Neuronal stem cell (in vitro differentiated cells): ENCODE data around the gene MAP3K20.

Experiments used
- DNase-seq: peaks from one replicate; pipeline ENCODE4 v3.0.0-alpha.2; 2013; ENCODE audit warnings: low spot score
- H2AFZ ChIP-seq: one replicate; pipeline ENCODE4 v1.6.1; 2013; ENCODE audit warnings: mild to moderate bottlenecking, low read length, inconsistent platforms
- H2AK5ac ChIP-seq: 2 replicates; pipeline ENCODE4 v1.6.1; 2013; ENCODE audit warnings: low read depth, mild to moderate bottlenecking, inconsistent platforms, low read length, moderate library complexity, mixed read lengths
- H2BK120ac ChIP-seq: 2 replicates; pipeline ENCODE4 v1.6.1; 2013; ENCODE audit warnings: low read depth, mild to moderate bottlenecking, inconsistent platforms, low read length, moderate library complexity, mixed read lengths
- H2BK12ac ChIP-seq: one replicate; pipeline ENCODE4 v1.6.1; 2013; ENCODE audit warnings: low read length, inconsistent platforms
- H2BK15ac ChIP-seq: 2 replicates; pipeline ENCODE4 v1.6.1; 2013; ENCODE audit warnings: mild to moderate bottlenecking, low read length, inconsistent platforms, mixed read lengths
- H2BK5ac ChIP-seq: one replicate; pipeline ENCODE4 v1.6.1; 2013; ENCODE audit warnings: inconsistent platforms, mild to moderate bottlenecking, low read length, moderate library complexity
- H3K14ac ChIP-seq: one replicate; pipeline ENCODE4 v1.6.1; 2013; ENCODE audit warnings: low read length, inconsistent platforms
- H3K18ac ChIP-seq: 2 replicates; pipeline ENCODE4 v1.6.1; 2013; ENCODE audit warnings: low read length, inconsistent platforms
- H3K23ac ChIP-seq: 2 replicates; pipeline ENCODE4 v1.6.1; 2013; ENCODE audit warnings: low read depth, mild to moderate bottlenecking, mixed read lengths, low read length, inconsistent platforms; ENCODE audit not compliant: poor library complexity
- H3K27ac ChIP-seq: replicated peaks from 3 replicates; pipeline ENCODE4 v1.5.1; 2013; ENCODE audit warnings: low read length, inconsistent platforms
- H3K27me3 ChIP-seq, 3 experiments: 2 replicates each; pipeline ENCODE4 v1.6.1; 2013; ENCODE audit warnings: low read length in 3 of 3, mild to moderate bottlenecking in 2 of 3, inconsistent platforms in 1 of 3, low read depth in 1 of 3, mixed read lengths in 1 of 3, moderate library complexity in 1 of 3; ENCODE audit not compliant: control insufficient read depth in 3 of 3, insufficient read depth in 3 of 3
- H3K36me3 ChIP-seq, 2 donors: replicated peaks in 1 of 2; 2 replicates each; pipeline ENCODE4 v1.6.1; 2013; ENCODE audit warnings: low read length in 2 of 2; ENCODE audit not compliant: control insufficient read depth in 2 of 2, insufficient read depth in 2 of 2
- H3K4ac ChIP-seq: 2 replicates; pipeline ENCODE4 v1.6.1; 2013; ENCODE audit warnings: inconsistent platforms, mild to moderate bottlenecking, low read length, moderate library complexity
- H3K4me1 ChIP-seq, 2 donors: 1 replicate in 1 of 2; 2 replicates in 1 of 2; pipeline ENCODE4 v1.6.1; 2013; ENCODE audit warnings: low read length in 2 of 2, low read depth in 1 of 2; ENCODE audit not compliant: control insufficient read depth in 2 of 2, insufficient read depth in 1 of 2
- H3K4me2 ChIP-seq: one replicate; pipeline ENCODE4 v1.6.1; 2013; ENCODE audit warnings: mild to moderate bottlenecking, low read length, inconsistent platforms; ENCODE audit not compliant: insufficient read depth, poor library complexity, severe bottlenecking
- H3K4me3 ChIP-seq, 2 donors: 2 replicates each; pipeline ENCODE4 v1.5.1; 2013; ENCODE audit warnings: low read length in 2 of 2, mild to moderate bottlenecking in 2 of 2, inconsistent platforms in 1 of 2, moderate library complexity in 1 of 2
- H3K79me1 ChIP-seq: one replicate; pipeline ENCODE4 v1.6.1; 2013; ENCODE audit warnings: low read depth, mild to moderate bottlenecking, inconsistent platforms, low read length, moderate library complexity
- H3K9ac ChIP-seq: one replicate; pipeline ENCODE4 v1.6.1; 2013; ENCODE audit warnings: mild to moderate bottlenecking, low read depth, low read length, inconsistent platforms; ENCODE audit not compliant: poor library complexity
- H3K9me3 ChIP-seq, 2 donors: replicated peaks in 1 of 2; 2 replicates each; pipeline versions ENCODE3 to v1.6.1; 2013; ENCODE audit warnings: low read length in 2 of 2, mild to moderate bottlenecking in 2 of 2, inconsistent platforms in 1 of 2, low read depth in 1 of 2, mixed read lengths in 1 of 2, moderate library complexity in 1 of 2; ENCODE audit not compliant: control insufficient read depth in 2 of 2, insufficient read depth in 1 of 2
- H4K8ac ChIP-seq: one replicate; pipeline ENCODE4 v1.6.1; 2013; ENCODE audit warnings: low read depth, mild to moderate bottlenecking, inconsistent platforms, low read length, moderate library complexity
- H4K91ac ChIP-seq: one replicate; pipeline ENCODE4 v1.6.1; 2013; ENCODE audit warnings: low read length, low read depth, mild to moderate bottlenecking, inconsistent platforms; ENCODE audit not compliant: poor library complexity
- WGBS, 2 donors: extraction: QIAGEN DNeasy Blood & Tissue Kit; methylation state at CpG; one replicate each; pipeline ENCODE4 v1.1.7; 2013; ENCODE audit warnings: missing lambda C conversion rate in 2 of 2, mixed read lengths in 1 of 2; ENCODE audit not compliant: insufficient read length in 2 of 2, insufficient replicate concordance in 1 of 2; ENCODE audit errors: extremely low coverage in 2 of 2; 5-methylcytosine and 5-hydroxymethylcytosine counted together

Gene MAP3K20

DNA sequence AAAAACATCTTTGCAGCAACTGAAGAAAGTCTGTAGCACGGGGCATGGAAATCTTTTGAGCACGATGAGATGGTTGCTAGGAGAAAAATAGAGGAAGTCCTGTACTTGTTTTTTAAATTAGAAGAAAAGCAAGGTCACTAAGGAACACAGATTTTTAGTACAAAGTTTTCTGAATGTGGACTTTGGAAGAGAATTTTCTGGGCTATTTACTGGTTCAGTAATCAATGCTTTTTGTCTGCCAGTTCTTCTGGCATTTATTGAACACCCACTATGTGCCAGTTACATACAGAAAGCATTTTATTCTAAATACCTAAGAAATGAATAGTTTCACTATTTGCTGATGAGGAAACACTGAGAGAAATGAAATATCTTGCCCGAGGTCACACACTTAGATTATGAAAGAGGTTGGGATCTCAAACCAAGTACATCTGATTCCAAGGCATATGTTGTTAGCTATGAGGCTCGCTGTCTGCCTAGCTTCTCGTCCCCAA is 15.6 kb upstream of the MAP3K20 start:
- H3K4me1 ChIP-seq, result peaks cover 2 to 4% of the 10 kb centered on the region in 2 donors
- H2BK120ac ChIP-seq, result no peak overlapping the region
- no peak for DNase-seq
- H3K27ac ChIP-seq, result no peak overlapping the region
- H4K91ac ChIP-seq, result no peak overlapping the region
- H2AFZ ChIP-seq, result no peak overlapping the region
- no peak overlapping the region for H3K9ac ChIP-seq
- H3K4me2 ChIP-seq, result no peak overlapping the region
- H2BK15ac ChIP-seq, result no peak overlapping the region
- H2AK5ac ChIP-seq, result no peak overlapping the region
- no peak overlapping the region for H3K14ac ChIP-seq
- no peak overlapping the region for H3K4me3 ChIP-seq
- H2BK12ac ChIP-seq, result no peak overlapping the region
- H3K9me3 ChIP-seq, result peaks cover 3 to 5% of the 10 kb centered on the region in 2 donors
- no peak overlapping the region for H3K18ac ChIP-seq
- no CpG with 5 or more reads among the region's 5 CpGs for WGBS, 2 donors
- H3K36me3 ChIP-seq, result no peaks in the 10 kb centered on the region
- H4K8ac ChIP-seq, result no peak overlapping the region
- no peak overlapping the region for H3K23ac ChIP-seq
- no peaks in the 10 kb centered on the region for H3K27me3 ChIP-seq
- no peak overlapping the region for H2BK5ac ChIP-seq
- H3K79me1 ChIP-seq, result no peaks in the 10 kb centered on the region
- no peak overlapping the region for H3K4ac ChIP-seq

GRCh38 chr2:173062801-173063200 is 12.8 kb upstream of the MAP3K20 start:
- Histone ChIP-seq H3K4me2 (no peak overlapping the region), H4K8ac (no peak overlapping the region), H3K4me3 (no peak overlapping the region), H3K9ac (no peak overlapping the region), H3K23ac (no peak overlapping the region), H3K79me1 (no peaks in the 10 kb centered on the region), H2BK15ac (no peak overlapping the region), H3K18ac (no peak overlapping the region), H2AFZ (no peak overlapping the region), H4K91ac (no peak overlapping the region), H3K9me3 (peaks cover 3% of the 10 kb centered on the region in 2 donors), H2BK12ac (no peak overlapping the region), H2BK120ac (no peak overlapping the region), H2BK5ac (no peak overlapping the region), H3K14ac (no peak overlapping the region), H3K27ac (no peak overlapping the region), H3K36me3 (no peaks in the 10 kb centered on the region), H3K4ac (no peak overlapping the region), H3K27me3 (no peaks in the 10 kb centered on the region), H3K4me1 (peaks cover 0 to 2% of the 10 kb centered on the region in 2 donors), H2AK5ac (no peak overlapping the region)
- no CpG with 5 or more reads among the region's 4 CpGs for WGBS, 2 donors
- DNase-seq, result no peak

GRCh38 chr2:173064151-173064805 is 11.4 kb upstream of the MAP3K20 start:
- no CpG with 5 or more reads among the region's 4 CpGs for WGBS, 2 donors
- H3K9ac ChIP-seq, result no peak overlapping the region

DNA sequence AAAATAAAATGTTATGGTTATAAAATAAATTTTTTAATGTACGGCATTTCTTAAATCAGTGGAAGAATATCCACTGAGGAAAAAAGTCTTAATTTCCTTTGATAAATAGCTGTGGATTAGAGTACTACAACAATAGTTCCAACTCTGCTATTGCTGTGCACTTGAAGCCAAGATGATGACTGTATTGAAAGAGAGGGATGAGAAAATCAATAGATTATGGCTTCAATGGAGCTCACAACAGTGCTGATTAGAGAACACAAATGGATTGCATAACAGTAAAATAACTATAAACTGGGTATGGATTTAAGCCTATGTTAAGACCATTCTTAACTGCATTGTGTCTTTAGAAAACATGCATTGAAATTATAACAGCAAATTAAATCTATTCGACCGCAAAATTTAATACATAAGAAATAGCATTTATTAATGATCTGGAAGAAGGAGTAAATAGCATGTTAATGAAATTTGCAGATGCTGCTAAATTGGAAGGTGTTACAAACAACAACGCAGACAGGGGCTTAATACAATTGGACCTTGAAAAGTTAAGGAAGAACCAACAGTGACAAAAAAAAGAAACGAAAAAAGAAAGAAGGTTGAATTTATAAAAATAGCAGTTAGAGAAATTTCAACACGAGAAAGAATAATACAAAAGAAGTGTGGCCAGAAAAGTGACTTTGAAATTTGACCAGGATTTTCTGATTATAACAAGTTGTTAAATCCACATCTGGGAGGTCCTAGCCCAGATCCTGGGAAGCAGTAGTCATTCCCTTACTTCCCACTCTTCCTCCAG is 8.6 kb upstream of the MAP3K20 start:
- H3K18ac ChIP-seq, result no peak overlapping the region
- H2BK5ac ChIP-seq, result no peak overlapping the region
- H4K91ac ChIP-seq, result no peak overlapping the region
- H2AFZ ChIP-seq, result no peak overlapping the region
- H3K36me3 ChIP-seq, result no peaks in the 10 kb centered on the region
- no peak overlapping the region for H3K4me3 ChIP-seq
- no peak overlapping the region for H4K8ac ChIP-seq
- H3K14ac ChIP-seq, result no peak overlapping the region
- no peak for DNase-seq
- no peak overlapping the region for H2BK12ac ChIP-seq
- no peak overlapping the region for H3K4me2 ChIP-seq
- no peak overlapping the region for H3K4ac ChIP-seq
- no peak overlapping the region for H2AK5ac ChIP-seq
- H3K23ac ChIP-seq, result no peak overlapping the region
- peaks cover 0 to 17% (median 0%) of the 10 kb centered on the region in 3 experiments for H3K27me3 ChIP-seq
- no peak overlapping the region for H2BK120ac ChIP-seq
- no peaks in the 10 kb centered on the region for H3K79me1 ChIP-seq
- H3K4me1 ChIP-seq, result no peaks in the 10 kb centered on the region
- no peak overlapping the region for H2BK15ac ChIP-seq
- no CpG with 5 or more reads among the region's 6 CpGs for WGBS, 2 donors
- no peaks in the 10 kb centered on the region for H3K9me3 ChIP-seq
- no peak overlapping the region for H3K9ac ChIP-seq
- no peak overlapping the region for H3K27ac ChIP-seq

More at GRCh38 chr2:173064151-173064805, 11.4 kb upstream of the MAP3K20 start:
- Histone ChIP-seq H3K36me3 (no peaks in the 10 kb centered on the region), H4K91ac (no peak overlapping the region), H2BK12ac (no peak overlapping the region), H3K27ac (no peak overlapping the region), H3K4me3 (no peak overlapping the region), H2AK5ac (no peak overlapping the region), H4K8ac (no peak overlapping the region), H3K9me3 (no peaks in the 10 kb centered on the region), H2AFZ (no peak overlapping the region), H2BK5ac (no peak overlapping the region), H3K4ac (no peak overlapping the region), H3K4me2 (no peak overlapping the region), H3K18ac (no peak overlapping the region), H3K27me3 (peaks cover 0 to 3% (median 0%) of the 10 kb centered on the region in 3 experiments), H3K14ac (no peak overlapping the region), H3K79me1 (no peaks in the 10 kb centered on the region), H3K4me1 (peaks cover 0 to 2% of the 10 kb centered on the region in 2 donors), H2BK15ac (no peak overlapping the region), H3K23ac (no peak overlapping the region), H2BK120ac (no peak overlapping the region)
- no peak for DNase-seq
